GM21367 (cell line): ENCODE data around the gene NADK.
"Not testable (repeated sequence)": the region's sequence is repeated elsewhere in the genome, so short reads cannot be mapped to it uniquely, and the experiment has no call there.

Experiments
- ATAC-seq: cut with Tn5 transposase; IDR thresholded peaks from one replicate; pipeline ENCODE4 v1.9.1; 2021; ENCODE audit not compliant: unreplicated experiment

The NADK gene

GRCh38 chr1:1748686-1749321 is 29.5 kb downstream of the NADK start:
- ATAC-seq = no peak

GRCh38 chr1:1746566-1746909 is 31.7 kb downstream of the NADK start:
- peak; percentile 70 for ATAC-seq

GRCh38 chr1:1745651-1746565 is 32.4 kb downstream of the NADK start:
- peak; percentile 49 for ATAC-seq

- ATAC-seq = not testable (repeated sequence)
Measured at GRCh38 chr1:1742529-1742928, 35.7 kb downstream of the NADK start.

GRCh38 chr1:1741013-1741412 is 37.3 kb downstream of the NADK start:
- ATAC-seq = not testable (repeated sequence)

GRCh38 chr1:1738799-1739337 is 39.4 kb downstream of the NADK start:
- ATAC-seq = not testable (repeated sequence)

- ATAC-seq = not testable (repeated sequence)
Measured at GRCh38 chr1:1737675-1738590, 40.3 kb downstream of the NADK start.

GRCh38 chr1:1732381-1732780 is 45.9 kb downstream of the NADK start:
- no peak for ATAC-seq

- ATAC-seq = no peak
Measured at GRCh38 chr1:1730870-1731269, 47.4 kb downstream of the NADK start.

- not testable (repeated sequence) for ATAC-seq
Measured at GRCh38 chr1:1730230-1730629, 48.0 kb downstream of the NADK start.

GRCh38 chr1:1729116-1729816 is 49.0 kb downstream of the NADK start:
- not testable (repeated sequence) for ATAC-seq

- ATAC-seq = not testable (repeated sequence)
Measured at GRCh38 chr1:1728308-1729005, 49.8 kb downstream of the NADK start.

- not testable (repeated sequence) for ATAC-seq
Measured at GRCh38 chr1:1727131-1727651, 51.1 kb downstream of the NADK start.

- ATAC-seq = not testable (repeated sequence)
Measured at GRCh38 chr1:1726088-1726487, 52.2 kb downstream of the NADK start.

GRCh38 chr1:1724035-1724864 is 54.0 kb downstream of the NADK start, which contains the start of gene CDK11A:
TSS of gene CDK11A (minus strand) at chr1:1724357. CDS start at chr1:1722818, 1,539 bp downstream.
- peak; percentile 91 for ATAC-seq

GRCh38 chr1:1721201-1721600 is 57.1 kb downstream of the NADK start:
- no peak for ATAC-seq

- not testable (repeated sequence) for ATAC-seq
Measured at GRCh38 chr1:1715109-1715883, 63.0 kb downstream of the NADK start.

- ATAC-seq = not testable (repeated sequence)
Measured at GRCh38 chr1:1707897-1708296, 70.4 kb downstream of the NADK start.
